Heart left ventricle (tissue), 16 donors: ENCODE data around the gene DYNAP. TPM values are rescaled to one million over a fixed set of nuclear protein-coding genes. Genes with fewer than 3 reads are reported as not detected.

Experiments used
- ATAC-seq, 4 donors: fragments of 200-7000 bp; cut with Tn5 transposase; one replicate each; pipeline ENCODE4 v1.9.1; 2020 to 2022; ENCODE audit warnings: moderate library complexity in 4 of 4, mild to moderate bottlenecking in 3 of 4, moderate number of reproducible peaks in 1 of 4
- DNase-seq, 5 donors: peaks; one replicate each; pipeline ENCODE4 v3.0.0-alpha.2; 2020
- H3K27ac ChIP-seq, 12 donors: fragments of 200-600 bp; sonication (generic) in 4 of 12; one replicate each; pipeline versions ENCODE4 v1.5.0 to v1.8.0; 2016 to 2022; ENCODE audit warnings: mild to moderate bottlenecking in 2 of 12
- H3K27me3 ChIP-seq, 9 donors: fragments of 200-600 bp; sonication (generic) in 2 of 9; one replicate each; pipeline versions ENCODE4 v1.5.1 to v1.8.0; 2016 to 2022; ENCODE audit warnings: mild to moderate bottlenecking in 3 of 9
- H3K36me3 ChIP-seq, 9 donors: fragments of 200-600 bp; sonication (generic) in 2 of 9; one replicate each; pipeline versions ENCODE4 v1.5.0 to v1.8.0; 2018 to 2022; ENCODE audit warnings: mild to moderate bottlenecking in 2 of 9
- H3K4me1 ChIP-seq, 12 donors: fragments of 200-600 bp; sonication (generic) in 4 of 12; one replicate each; pipeline versions ENCODE4 v1.5.0 to v1.8.0; 2016 to 2022; ENCODE audit warnings: mild to moderate bottlenecking in 3 of 12
- H3K4me3 ChIP-seq, 12 donors: fragments of 200-600 bp; sonication (generic) in 4 of 12; one replicate each; pipeline versions ENCODE4 v1.5.0 to v1.8.0; 2017 to 2022; ENCODE audit warnings: mild to moderate bottlenecking in 9 of 12, moderate library complexity in 4 of 12
- H3K9me3 ChIP-seq, 12 donors: fragments of 200-600 bp; sonication (generic) in 4 of 12; one replicate each; pipeline versions ENCODE4 v1.5.0 to v1.8.0; 2016 to 2022; ENCODE audit warnings: mild to moderate bottlenecking in 1 of 12
- POLR2A ChIP-seq, 2 donors: fragments of 450-650 bp; IDR thresholded peaks; one replicate each; pipeline ENCODE4 v1.6.1; 2017; ENCODE audit warnings: antibody characterized with exemption in 2 of 2, mild to moderate bottlenecking in 2 of 2, moderate library complexity in 2 of 2
- WGBS, 4 donors: extraction: QIAGEN DNeasy Blood & Tissue Kit in 2 of 4; methylation state at CpG; one replicate each; pipeline versions ENCODE4 v1.1.5 to v1.1.7; 2013 to 2018; 5-methylcytosine and 5-hydroxymethylcytosine counted together
- intact Hi-C, 10 donors: fragments of 100-400 bp; cut with DNase I; formaldehyde crosslinking; loops; one replicate each; pipeline versions ENCODE4 v1.11.1 to v1.14.2; 2022
- polyA plus RNA-seq, 2 donors: library from polyadenylated mRNA; stranded (reverse); fragments of 200-250 nt; gene quantifications; one replicate each; pipeline ENCODE4 v1.2.3, GENCODE V29; 2013
- total RNA-seq, 9 donors: library from RNA; depleted of rRNA in 2 of 9; stranded (reverse); fragments of >200 nt in 2 of 9; fragmentation: NEBNext Ultra II Directional in 3 of 9; extraction: Animal tissue kit (Norgen Biotek cat#: 25700) in 3 of 9; gene quantifications; one replicate each; pipeline versions ENCODE4 v1.1.0 to v1.2.4, GENCODE V29; 2016 to 2023
- TF ChIP-seq, protein P1 (sequence below), 12 donors: fragments of 200-600 bp; sonication (generic) in 4 of 12; IDR thresholded peaks; one replicate each; pipeline versions ENCODE4 v1.5.0 to v1.8.0; 2018 to 2022; ENCODE audit warnings: antibody characterized with exemption in 12 of 12, mild to moderate bottlenecking in 5 of 12
- donor health status: ischemic (EF 13 %, LVEDD 7.1; RV severe dilation, severe dysfunction).
- donor health status: healthy with polysubstance abuse.
- donor health status: DM: no; HTN: yes; CAD: no.
- donor health status: DM: no; HTN: no; CAD: no.
- donor health status: ischemic (EF 25% LVEDD 6.9; RV normal size, moderate dysfunction).
- donor health status: ischemic (EF 25% LVEDD 5.7; RV mildly dilated, moderate dysfunction).
- donor health status: healthy.
- donor health status: DM: yes; HTN: yes; CAD: no.
- donor health status: ischemic (EF 35%, LVEDD 5.7; RV mildly dilated, moderate dysfunction).
- donor health status: nonischemic (EF 11% LVEDD 7.7; RV severe dilation, severe dysfunction).
- donor health status: DM: yes; HTN: yes; CAD: no.
- donor health status: PGD.
- donor health status: ischemic (EF 29% LVEDD 5.4; RV normal size, mild dysfunction).
- donor health status: nonischemic (EF 23%, LVEDD 6.1; RV moderate dilation, normal function).

The DYNAP gene
- total and polyA plus RNA-seq, 11 donors: not detected

DNA sequence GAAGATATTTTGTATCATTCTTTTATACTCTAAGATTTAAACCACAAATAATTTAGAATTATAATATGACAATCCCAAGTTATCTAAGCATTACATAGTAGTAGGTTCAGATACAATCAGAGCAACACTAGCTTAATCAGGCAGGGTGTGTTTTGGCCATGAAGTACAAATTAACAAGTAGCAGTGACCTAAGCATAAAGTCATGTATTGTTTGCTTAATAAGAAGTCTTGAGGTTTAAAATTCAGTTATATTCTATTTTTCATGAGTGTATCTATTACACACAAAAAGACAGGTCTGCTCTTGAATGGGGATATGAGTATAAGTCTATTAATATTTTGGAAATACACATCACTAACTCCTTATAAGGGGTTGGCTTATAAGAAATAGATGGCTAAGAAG, 39.9 kb downstream of the DYNAP start:
- Histone ChIP-seq H3K4me1 (no peaks in the 10 kb centered on the region), H3K9me3 (peaks cover 0 to 9% (median 0%) of the 10 kb centered on the region in 12 donors), H3K27me3 (no peaks in the 10 kb centered on the region), H3K27ac (no peak overlapping the region), H3K4me3 (no peak overlapping the region), H3K36me3 (no peaks in the 10 kb centered on the region)
- no peak for ATAC-seq
- TF ChIP-seq POLR2A (IDR thresholded peaks at IDR 0.05): no peak
- TF ChIP-seq, protein P1, sequence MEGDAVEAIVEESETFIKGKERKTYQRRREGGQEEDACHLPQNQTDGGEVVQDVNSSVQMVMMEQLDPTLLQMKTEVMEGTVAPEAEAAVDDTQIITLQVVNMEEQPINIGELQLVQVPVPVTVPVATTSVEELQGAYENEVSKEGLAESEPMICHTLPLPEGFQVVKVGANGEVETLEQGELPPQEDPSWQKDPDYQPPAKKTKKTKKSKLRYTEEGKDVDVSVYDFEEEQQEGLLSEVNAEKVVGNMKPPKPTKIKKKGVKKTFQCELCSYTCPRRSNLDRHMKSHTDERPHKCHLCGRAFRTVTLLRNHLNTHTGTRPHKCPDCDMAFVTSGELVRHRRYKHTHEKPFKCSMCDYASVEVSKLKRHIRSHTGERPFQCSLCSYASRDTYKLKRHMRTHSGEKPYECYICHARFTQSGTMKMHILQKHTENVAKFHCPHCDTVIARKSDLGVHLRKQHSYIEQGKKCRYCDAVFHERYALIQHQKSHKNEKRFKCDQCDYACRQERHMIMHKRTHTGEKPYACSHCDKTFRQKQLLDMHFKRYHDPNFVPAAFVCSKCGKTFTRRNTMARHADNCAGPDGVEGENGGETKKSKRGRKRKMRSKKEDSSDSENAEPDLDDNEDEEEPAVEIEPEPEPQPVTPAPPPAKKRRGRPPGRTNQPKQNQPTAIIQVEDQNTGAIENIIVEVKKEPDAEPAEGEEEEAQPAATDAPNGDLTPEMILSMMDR (IDR thresholded peaks at IDR 0.05): no peak
- intact Hi-C loops: no loop called here
- no peak for DNase-seq

DNA sequence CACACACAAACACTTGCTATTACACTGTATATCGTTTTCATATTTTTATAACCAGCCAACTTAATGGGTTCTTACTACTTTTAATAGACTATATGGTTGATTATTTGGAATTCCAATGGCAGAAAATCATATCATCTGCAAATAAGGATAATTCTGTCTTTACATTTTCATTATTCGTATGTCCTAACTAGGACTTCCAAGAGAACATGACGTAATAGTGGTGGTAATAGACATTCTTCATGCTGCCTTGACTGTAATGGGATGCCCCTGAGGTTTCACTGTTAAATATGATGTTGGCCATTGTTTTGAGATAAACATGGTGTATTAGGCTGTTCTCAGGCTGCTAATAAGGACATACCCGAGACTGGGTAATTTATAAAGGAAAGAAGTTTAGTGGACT, 45.2 kb downstream of the DYNAP start:
- DNase-seq: no peak
- no peak for ATAC-seq
- H3K27ac ChIP-seq: no peak overlapping the region
- WGBS, 4 donors: 80 to 88% (median 84%) methylated on average over 4 of the region's 4 CpGs
- H3K27me3 ChIP-seq: no peaks in the 10 kb centered on the region
- TF ChIP-seq, protein P1 (IDR thresholded peaks at IDR 0.05): no peak
- TF ChIP-seq POLR2A (IDR thresholded peaks at IDR 0.05): no peak
- H3K36me3 ChIP-seq: no peaks in the 10 kb centered on the region
- H3K4me1 ChIP-seq: no peaks in the 10 kb centered on the region
- H3K9me3 ChIP-seq: no peaks in the 10 kb centered on the region
- H3K4me3 ChIP-seq: no peak overlapping the region
- intact Hi-C loops: no loop called here

DNA sequence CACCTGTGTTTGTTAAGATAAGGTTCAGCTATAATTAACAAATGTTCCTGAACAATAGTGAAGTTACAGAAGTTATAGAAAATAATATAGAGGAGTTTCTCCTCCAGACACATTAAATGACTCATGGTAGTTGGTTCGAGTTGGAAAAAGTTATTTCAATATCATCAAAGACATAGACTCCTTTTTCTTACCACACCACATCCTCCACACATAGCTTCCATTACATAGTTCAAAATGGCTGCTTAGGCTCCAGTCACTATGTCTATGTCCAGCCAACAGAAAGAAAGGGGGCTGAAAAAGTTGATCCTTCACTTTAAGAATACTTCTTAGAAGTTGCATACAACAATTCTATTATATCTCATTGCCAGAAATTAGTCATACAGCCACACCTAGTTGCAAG, 50.7 kb downstream of the DYNAP start:
- intact Hi-C loops: no loop called here
- 59 to 83% (median 70%) methylated on average over 1 of the region's 1 CpG for WGBS, 4 donors
- H3K36me3 ChIP-seq: no peaks in the 10 kb centered on the region
- no peaks in the 10 kb centered on the region for H3K4me1 ChIP-seq
- no peak for ATAC-seq
- H3K27ac ChIP-seq: no peak overlapping the region
- TF ChIP-seq, protein P1 (IDR thresholded peaks at IDR 0.05): no peak
- no peak for TF ChIP-seq POLR2A (IDR thresholded peaks at IDR 0.05)
- no peak for DNase-seq
- no peak overlapping the region for H3K4me3 ChIP-seq
- H3K9me3 ChIP-seq: no peaks in the 10 kb centered on the region
- H3K27me3 ChIP-seq: no peaks in the 10 kb centered on the region

DNA sequence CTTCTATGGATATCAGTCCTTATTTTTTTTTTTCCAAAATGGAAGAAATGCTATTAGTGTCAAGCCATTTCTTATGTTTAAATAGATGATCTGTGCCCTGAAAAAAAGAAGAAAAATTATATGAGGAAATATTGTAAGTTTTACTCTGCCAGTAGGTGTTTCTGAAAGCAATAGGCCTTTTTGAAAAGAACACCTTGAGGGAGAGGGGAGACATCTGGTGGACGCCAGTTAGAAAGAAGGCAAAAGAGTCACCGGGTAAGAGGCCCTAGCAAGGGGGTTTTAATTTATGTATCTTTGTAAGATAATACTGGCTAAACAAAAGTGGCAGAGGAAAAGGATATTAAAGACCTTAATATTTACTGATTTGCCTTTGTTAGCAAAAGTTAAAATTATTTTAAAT, 56.1 kb downstream of the DYNAP start:
- H3K27me3 ChIP-seq: no peaks in the 10 kb centered on the region
- no peak overlapping the region for H3K27ac ChIP-seq
- TF ChIP-seq, protein P1 (IDR thresholded peaks at IDR 0.05): peak in 2 of 12 donors; percentile 7 to 17
- TF ChIP-seq POLR2A (IDR thresholded peaks at IDR 0.05): no peak
- intact Hi-C loops: no loop called here
- 15 to 23% (median 18%) methylated on average over 2 of the region's 2 CpGs for WGBS, 4 donors
- H3K4me3 ChIP-seq: no peak overlapping the region
- no peak for DNase-seq
- H3K36me3 ChIP-seq: no peaks in the 10 kb centered on the region
- no peak for ATAC-seq
- no peaks in the 10 kb centered on the region for H3K9me3 ChIP-seq
- no peaks in the 10 kb centered on the region for H3K4me1 ChIP-seq

Other genes with a start within 250 kb of the DYNAP start
- not detected for gene STARD6, start 233.4 kb upstream of the DYNAP start, total RNA-seq
- not detected for gene STARD6, start 233.4 kb upstream of the DYNAP start, polyA plus RNA-seq
- gene C18orf54, start 233.3 kb upstream of the DYNAP start, total RNA-seq: 1 to 10 TPM in 6 of 9 donors, under 1 TPM in 3; 0.46 to 2.4 (median 1.1) TPM
- under 1 TPM; 0.50 to 0.94 TPM for gene C18orf54, start 233.3 kb upstream of the DYNAP start, polyA plus RNA-seq
- gene RAB27B, start 237.2 kb downstream of the DYNAP start, total RNA-seq: 1 to 10 TPM in 1 of 9 donors, under 1 TPM in 7, not detected in 1; 0.05 to 1.5 (median 0.17) TPM
- under 1 TPM in 1 of 2 donors, not detected in 1; 0.03 TPM for gene RAB27B, start 237.2 kb downstream of the DYNAP start, polyA plus RNA-seq